K562 (cell line): ENCODE results near the gene RAP1GDS1. TPM values are rescaled to one million over a fixed set of nuclear protein-coding genes. Genes with fewer than 3 reads are reported as not detected.
"Not testable (repeated sequence)": the region's sequence is repeated elsewhere in the genome, so short reads cannot be mapped to it uniquely, and the experiment has no call there.

ENCODE experiments used
- ATAC-seq: fragments of 200-7000 bp; cut with Tn5 transposase; 3 replicates; pipeline ENCODE4 v1.9.1; 2020; ENCODE audit warnings: moderate library complexity
- BruUV-seq: library from RNA; stranded (reverse); fragments of 400-500 nt; replicated peaks from 2 replicates; lab custom pipeline; 2021; lab: Mats Ljungman, UMichigan
- CTCF ChIA-PET: fragments of 300-600 bp; formaldehyde crosslinking; extraction: SDS; loops from one replicate; lab custom pipeline; 2021; ENCODE audit warnings: low intra/inter-chr PET ratio; lab: Yijun Ruan, JAX
- POLR2A ChIA-PET: fragments of 300-600, 350-650 bp; sonication (Branson Sonifier 250); formaldehyde crosslinking; extraction: SDS; loops from one replicate; lab custom pipeline; 2021; ENCODE audit warnings: antibody characterized with exemption, inconsistent platforms; lab: Yijun Ruan, JAX
- DNase-seq, 4 experiments: peaks; one replicate each; pipeline versions ENCODE4 v3.0.0 to v3.0.0-alpha.2; 2011 to 2018; ENCODE audit warnings: low spot score in 3 of 4, mixed read lengths in 3 of 4; ENCODE audit errors: extremely low read depth in 1 of 4
- FAIRE-seq: peaks from 2 replicates; lab custom pipeline; 2011; peaks lifted over from hg19 to GRCh38; lab: Jason Lieb, UNC
- H2AFZ ChIP-seq: 2 replicates; pipeline ENCODE4 v1.6.0; 2011; ENCODE audit warnings: low read depth, low read length, control low read depth, inconsistent platforms
- H3K27ac ChIP-seq: fragments of 200-600 bp; 3 replicates; pipeline ENCODE4 v1.8.0; 2011; ENCODE audit warnings: low read depth, mild to moderate bottlenecking, control low read depth, inconsistent platforms, low read length, moderate library complexity, mixed read lengths; ENCODE audit errors: extremely low read depth
- H3K27me3 ChIP-seq, 2 experiments: fragments of 300-600 bp in 1 of 2; 2 replicates in 1 of 2; 3 replicates in 1 of 2; pipeline versions ENCODE4 v1.6.0 to v1.8.0; 2011; ENCODE audit warnings: inconsistent platforms in 2 of 2, low read length in 2 of 2, mild to moderate bottlenecking in 1 of 2, mixed read lengths in 1 of 2, moderate library complexity in 1 of 2; ENCODE audit not compliant: control insufficient read depth in 2 of 2, insufficient read depth in 2 of 2
- H3K36me3 ChIP-seq: fragments of 300-600 bp; 3 replicates; pipeline ENCODE4 v1.8.0; 2011; ENCODE audit warnings: mild to moderate bottlenecking, low read length, inconsistent platforms; ENCODE audit not compliant: control insufficient read depth, insufficient read depth
- H3K4me1 ChIP-seq, 2 experiments: fragments of 200-600 bp in 1 of 2; replicated peaks in 1 of 2; 2 replicates in 1 of 2; 3 replicates in 1 of 2; pipeline versions ENCODE4 v1.5.1 to v1.8.0; 2011; ENCODE audit warnings: inconsistent platforms in 2 of 2, low read length in 2 of 2, mild to moderate bottlenecking in 1 of 2, mixed read lengths in 1 of 2, moderate library complexity in 1 of 2; ENCODE audit not compliant: control insufficient read depth in 2 of 2, insufficient read depth in 2 of 2
- H3K4me2 ChIP-seq: 2 replicates; pipeline ENCODE4 v1.6.1; 2011; ENCODE audit warnings: low read length, control low read depth, inconsistent platforms, mixed read lengths; ENCODE audit not compliant: insufficient read depth
- H3K4me3 ChIP-seq: fragments of 200-600 bp; sonication (generic), shearing (Covaris generic); 2 replicates; pipeline ENCODE4 v1.5.1; 2016; ENCODE audit warnings: control low read depth, inconsistent platforms
- H3K79me2 ChIP-seq: fragments of 200-600 bp; 3 replicates; pipeline ENCODE4 v1.8.0; 2011; ENCODE audit warnings: low read length, inconsistent platforms; ENCODE audit not compliant: control insufficient read depth, insufficient read depth
- H3K9ac ChIP-seq, 2 experiments: 2 replicates each; pipeline versions ENCODE4 v1.6.0 to v1.6.1; 2011; ENCODE audit warnings: low read depth in 2 of 2, low read length in 2 of 2, control low read depth in 1 of 2, inconsistent platforms in 1 of 2, mild to moderate bottlenecking in 1 of 2, mixed read lengths in 1 of 2; ENCODE audit not compliant: insufficient read depth in 1 of 2
- H3K9me1 ChIP-seq: one replicate; pipeline ENCODE4 v1.6.0; 2011; ENCODE audit warnings: inconsistent platforms, mild to moderate bottlenecking, low read length, moderate library complexity; ENCODE audit not compliant: control insufficient read depth, insufficient read depth
- H3K9me3 ChIP-seq: replicated peaks from 2 replicates; pipeline ENCODE4 v1.5.1; 2011; ENCODE audit warnings: low read depth, low read length, inconsistent platforms; ENCODE audit not compliant: control insufficient read depth, insufficient read depth
- H4K20me1 ChIP-seq: replicated peaks from 2 replicates; pipeline ENCODE4 v1.6.1; 2011; ENCODE audit warnings: low read length, inconsistent platforms, mixed read lengths; ENCODE audit not compliant: control insufficient read depth, insufficient read depth
- CCAR2 ChIP-seq: fragments of 200-400 bp; formaldehyde crosslinking; IDR thresholded peaks from 2 replicates; pipeline ENCODE4 v1.6.1; 2017; ENCODE audit warnings: mild to moderate bottlenecking, low read depth, low read length
- MAFF ChIP-seq: IDR thresholded peaks from 2 replicates; pipeline ENCODE4 v1.6.1; 2012; ENCODE audit warnings: low read length, improper control_type of control experiment
- ZEB2 ChIP-seq: fragments of 450-650 bp; IDR thresholded peaks from 2 replicates; pipeline ENCODE4 v1.6.1; 2016
- WGBS: fragments of 100-300 bp; shearing (Covaris generic); methylation state at CpG from one replicate; pipeline ENCODE4 v1.1.6; 2016; ENCODE audit warnings: low coverage, mixed read lengths; ENCODE audit not compliant: insufficient coverage; ENCODE audit errors: missing lambda C conversion rate; 5-methylcytosine and 5-hydroxymethylcytosine counted together
- in situ Hi-C: fragments of 300-500 bp; cut with MboI; formaldehyde crosslinking; loops from 4 replicates; pipeline ENCODE4 v1.15.0; 2018; ENCODE audit warnings: inconsistent platforms, mixed read lengths
- intact Hi-C: fragments of 100-400 bp; cut with micrococcal nuclease; formaldehyde crosslinking; loops from 2 replicates; pipeline ENCODE4 v1.14.2; 2022
- polyA plus RNA-seq, 8 experiments: library from polyadenylated mRNA; depleted of rRNA in 4 of 8; stranded (reverse) in 5 of 8; unstranded in 3 of 8; fragments of >200 nt; fragmentation: Nextera tagmentation in 2 of 8; fragmentation: Illumina TruSeq in 1 of 8; extraction: Ambion mirVana in 2 of 8; extraction: Trizol in 1 of 8; gene quantifications; 2 replicates each; pipeline versions ENCODE4 v1.2.1 to v1.2.3, GENCODE V29; 2011 to 2014; ENCODE audit warnings: inconsistent platforms in 1 of 8, missing spikeins in 1 of 8
- total RNA-seq, 7 experiments: library from RNA; depleted of rRNA in 6 of 7; stranded (reverse); fragments of >200 nt in 6 of 7; fragmentation: Illumina TruSeq in 2 of 7; extraction: Trizol in 2 of 7; gene quantifications; 2 replicates each; pipeline versions ENCODE4 v1.2.1 to v1.2.3, GENCODE V29; 2011 to 2021; ENCODE audit warnings: low replicate concordance in 1 of 7

Gene RAP1GDS1
- total and polyA plus RNA-seq, 9 of the 15 experiments (the other 6 are each of a cell fraction or from before 2014, with no cell fraction given) = 27.2 to 55.6 (median 31.5) TPM

DNA sequence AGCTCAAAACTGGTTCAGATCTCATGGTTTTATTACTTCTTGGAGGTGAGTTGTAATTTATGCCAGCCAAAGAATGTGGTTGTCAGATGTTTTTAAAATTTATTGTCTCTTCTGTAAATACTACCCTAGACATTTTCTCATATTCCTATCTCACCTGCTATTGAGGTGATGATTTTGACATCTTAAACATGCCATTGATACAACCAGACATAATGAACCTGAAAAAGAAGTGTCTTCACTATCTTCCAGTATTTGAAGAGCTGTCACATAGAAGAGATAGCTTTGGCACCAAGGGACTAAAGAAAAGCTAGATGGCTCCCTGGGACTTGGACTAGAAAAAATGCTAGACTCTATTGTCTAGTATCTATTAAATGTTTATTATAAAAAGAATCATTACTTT lies 155.7 kb downstream of the RAP1GDS1 start (continued):
- TF ChIP-seq ZEB2 = no peak
- TF ChIP-seq MAFF = no peak
- TF ChIP-seq, all 486 proteins: peak for 0

DNA sequence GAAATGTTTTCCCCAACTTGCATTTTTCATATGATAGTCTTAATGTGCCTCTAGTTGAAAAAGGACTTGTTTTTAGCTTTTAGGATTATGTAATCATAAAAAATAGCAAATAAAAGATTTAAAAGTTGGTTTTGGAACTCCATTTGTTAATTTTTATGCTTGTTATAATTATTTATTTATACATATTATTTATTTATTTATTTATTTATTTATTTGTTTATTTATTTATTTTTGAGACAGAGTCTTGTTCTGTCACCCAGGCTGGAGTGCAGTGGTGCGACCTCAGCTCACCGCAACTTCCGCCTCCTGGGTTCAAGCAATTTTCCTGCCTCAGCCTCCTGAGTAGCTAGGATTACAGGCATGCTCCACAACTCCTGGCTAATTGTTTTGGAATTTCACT lies 159.0 kb downstream of the RAP1GDS1 start:
- in situ Hi-C loops, H3K4me2 ChIP-seq, POLR2A ChIA-PET: not testable (repeated sequence)

DNA sequence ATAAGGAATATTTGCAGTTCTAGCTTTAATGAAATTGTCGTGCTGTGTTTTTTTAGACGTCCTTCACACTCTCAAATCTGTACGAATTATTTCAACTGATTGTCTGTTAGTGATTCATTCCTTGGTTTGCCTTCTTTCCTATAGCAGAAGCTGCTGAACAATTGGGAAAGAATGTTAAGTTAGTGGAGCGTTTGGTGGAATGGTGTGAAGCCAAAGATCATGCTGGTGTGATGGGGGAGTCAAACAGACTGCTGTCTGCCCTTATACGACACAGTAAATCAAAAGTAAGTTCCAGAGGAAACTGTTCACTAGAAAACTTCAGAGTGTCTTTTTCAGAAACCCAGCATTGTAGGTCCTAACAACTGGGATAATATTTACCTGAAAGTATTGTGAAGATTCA lies 159.9 kb downstream of the RAP1GDS1 start:
- no peaks in the 10 kb centered on the region for H3K9me1 ChIP-seq
- H3K27ac ChIP-seq = no peak overlapping the region
- no peak overlapping the region for H3K4me2 ChIP-seq
- H3K79me2 ChIP-seq = no peaks in the 10 kb centered on the region
- no peak overlapping the region for H2AFZ ChIP-seq
- no peaks in the 10 kb centered on the region for H3K27me3 ChIP-seq
- ChIA-PET CTCF (no interaction called here), POLR2A (no interaction called here)
- no peak overlapping the region for H3K4me3 ChIP-seq
- intact Hi-C loops = no loop called here
- DNase-seq (no peak), ATAC-seq (no peak), FAIRE-seq (no peak)
- H3K9me3 ChIP-seq = no peaks in the 10 kb centered on the region
- H4K20me1 ChIP-seq = no peaks in the 10 kb centered on the region
- no peak for TF ChIP-seq CCAR2
- H3K4me1 ChIP-seq = no peaks in the 10 kb centered on the region
- 85% methylated on average over 5 of the region's 5 CpGs for whole genome bisulfite sequencing
- no peak overlapping the region for H3K9ac ChIP-seq
- in situ Hi-C loops = no loop called here
- BruUV-seq = no TSS peak
- peaks cover 25% of the 10 kb centered on the region; the same call in 1 of the 3 replicates for H3K36me3 ChIP-seq

More for the DNA sequence above, 159.0 kb downstream of the RAP1GDS1 start:
- intact Hi-C loops, H2AFZ ChIP-seq, H3K27ac ChIP-seq, H3K79me2 ChIP-seq, H4K20me1 ChIP-seq, FAIRE-seq, H3K4me1 ChIP-seq, ATAC-seq, DNase-seq, H3K4me3 ChIP-seq, H3K9me1 ChIP-seq, BruUV-seq, H3K9ac ChIP-seq, CTCF ChIA-PET, H3K27me3 ChIP-seq, H3K9me3 ChIP-seq: not testable (repeated sequence)
- H3K36me3 ChIP-seq = peaks cover 25% of the 10 kb centered on the region; the same call in 1 of the 3 replicates
- 78% methylated on average over 3 of the region's 3 CpGs for WGBS
